Fibroblast of skin of abdomen (primary cell): Measurements from ENCODE around the gene YTHDF1.

Source experiments
- DNase-seq: peaks from one replicate; pipeline ENCODE4 v3.0.0-alpha.2; 2013

The YTHDF1 gene

GRCh38 chr20:63206878-63207277 lies 9.1 kb downstream of the YTHDF1 start:
- DNase-seq = no peak

GRCh38 chr20:63205896-63206295 lies 10.0 kb downstream of the YTHDF1 start:
- DNase-seq = no peak

GRCh38 chr20:63204362-63204761 lies 11.6 kb downstream of the YTHDF1 start:
- no peak for DNase-seq

GRCh38 chr20:63202811-63203526 lies 13.0 kb downstream of the YTHDF1 start:
- DNase-seq = no peak

GRCh38 chr20:63202021-63202420 lies 13.9 kb downstream of the YTHDF1 start:
- DNase-seq = no peak

GRCh38 chr20:63198606-63199005 lies 17.3 kb downstream of the YTHDF1 start:
- DNase-seq = no peak

GRCh38 chr20:63196768-63197470 lies 19.0 kb downstream of the YTHDF1 start:
- no peak for DNase-seq

- DNase-seq = no peak
Measured at GRCh38 chr20:63194797-63195173, 21.1 kb downstream of the YTHDF1 start.

GRCh38 chr20:63194007-63194796 lies 21.7 kb downstream of the YTHDF1 start:
- DNase-seq = no peak

- DNase-seq = no peak
Measured at GRCh38 chr20:63192721-63193120, 23.2 kb downstream of the YTHDF1 start.

GRCh38 chr20:63191400-63191799 lies 24.5 kb downstream of the YTHDF1 start:
- DNase-seq = no peak

GRCh38 chr20:63190828-63191227 lies 25.1 kb downstream of the YTHDF1 start:
- DNase-seq = no peak

- no peak for DNase-seq
Measured at GRCh38 chr20:63189846-63190559, 25.9 kb downstream of the YTHDF1 start.

GRCh38 chr20:63189322-63189642 lies 26.6 kb downstream of the YTHDF1 start:
- DNase-seq = no peak

GRCh38 chr20:63188641-63189321 lies 27.1 kb downstream of the YTHDF1 start:
- no peak for DNase-seq

- DNase-seq = no peak
Measured at GRCh38 chr20:63188159-63188442, 27.8 kb downstream of the YTHDF1 start.

- DNase-seq = no peak
Measured at GRCh38 chr20:63187338-63188158, 28.4 kb downstream of the YTHDF1 start.

GRCh38 chr20:63186528-63187316 lies 29.2 kb downstream of the YTHDF1 start:
- DNase-seq = no peak

GRCh38 chr20:63186084-63186483 lies 29.8 kb downstream of the YTHDF1 start:
- DNase-seq = no peak

- no peak for DNase-seq
Measured at GRCh38 chr20:63185215-63185796, 30.6 kb downstream of the YTHDF1 start.
